HepG2 (cell line): ENCODE data around the gene ARL5B.

Source experiments
- ARNTL ChIP-seq: sonication (generic); formaldehyde crosslinking; IDR thresholded peaks from 2 replicates; pipeline ENCODE4 v1.4.0; 2020; ENCODE audit warnings: mild to moderate bottlenecking, missing genetic modification reagents
- CTCF ChIP-seq: sonication (generic); formaldehyde crosslinking; IDR thresholded peaks from 2 replicates; pipeline ENCODE4 v1.5.0; 2020; ENCODE audit warnings: mild to moderate bottlenecking, missing genetic modification reagents, moderate library complexity
- ELF3 ChIP-seq: IDR thresholded peaks from 2 replicates; pipeline ENCODE4 v1.6.1; 2016; ENCODE audit warnings: missing genetic modification reagents, missing compliant biosample characterization
- EP300 ChIP-seq, 3 experiments: sonication (generic) in 1 of 3; formaldehyde crosslinking in 1 of 3; IDR thresholded peaks; 2 replicates each; pipeline versions ENCODE4 v1.5.1 to v1.6.1; 2011 to 2020; ENCODE audit warnings: low read depth in 2 of 3, low read length in 2 of 3, borderline replicate concordance in 1 of 3, improper control_type of control experiment in 1 of 3, mild to moderate bottlenecking in 1 of 3, missing genetic modification reagents in 1 of 3, moderate library complexity in 1 of 3
- HINFP ChIP-seq: sonication (generic); formaldehyde crosslinking; IDR thresholded peaks from 2 replicates; pipeline ENCODE4 v1.4.0; 2020; ENCODE audit warnings: low read depth, mild to moderate bottlenecking, missing genetic modification reagents
- MBNL3 ChIP-seq: fragments of 250-450 bp; sonication (Bioruptor Pico); conservative IDR thresholded peaks from 2 replicates; pipeline ENCODE4 v1.8.0; 2022; ENCODE audit warnings: mild to moderate bottlenecking, inconsistent platforms
- MTA1 ChIP-seq: sonication (generic); formaldehyde crosslinking; IDR thresholded peaks from 2 replicates; pipeline ENCODE4 v1.4.0; 2020; ENCODE audit warnings: missing genetic modification reagents, mild to moderate bottlenecking, borderline replicate concordance
- TARDBP ChIP-seq: sonication (generic); formaldehyde crosslinking; IDR thresholded peaks from 2 replicates; pipeline ENCODE4 v1.8.0; 2022; ENCODE audit warnings: mild to moderate bottlenecking, missing genetic modification reagents
- TGIF2 ChIP-seq: IDR thresholded peaks from 2 replicates; pipeline ENCODE4 v1.6.1; 2016; ENCODE audit warnings: control low read depth, missing compliant biosample characterization
- THRA ChIP-seq: sonication (generic); formaldehyde crosslinking; IDR thresholded peaks from 2 replicates; pipeline ENCODE4 v1.4.0; 2020; ENCODE audit warnings: missing genetic modification reagents, borderline replicate concordance
- YY1 ChIP-seq: IDR thresholded peaks from 2 replicates; pipeline ENCODE4 v1.6.1; 2011; ENCODE audit warnings: low read length, low read depth, moderate library complexity, mild to moderate bottlenecking; ENCODE audit not compliant: insufficient read depth, insufficient replicate concordance
- ZFX ChIP-seq: sonication (generic); formaldehyde crosslinking; IDR thresholded peaks from 2 replicates; pipeline ENCODE4 v1.4.0; 2020; ENCODE audit warnings: mild to moderate bottlenecking, low read depth, missing genetic modification reagents, moderate library complexity
- ZNF598 ChIP-seq: sonication (generic); formaldehyde crosslinking; IDR thresholded peaks from 2 replicates; pipeline ENCODE4 v1.5.1; 2020; ENCODE audit warnings: mild to moderate bottlenecking, missing genetic modification reagents, borderline replicate concordance
- ZNF704 ChIP-seq: sonication (generic); formaldehyde crosslinking; IDR thresholded peaks from 2 replicates; pipeline ENCODE4 v1.8.1; 2023; ENCODE audit warnings: mild to moderate bottlenecking, inconsistent platforms, moderate library complexity, missing genetic modification reagents, borderline replicate concordance

GRCh38 chr10:18620856-18621255 lies 38.4 kb upstream of the ARL5B start:
- TF ChIP-seq CTCF (CRISPR knock-in tag) (no peak), ELF3 (CRISPR knock-in tag) (no peak), EP300 (IDR thresholded peaks at IDR 0.05; ENCODE audit: low read depth in 2 of 2, low read length in 2 of 2) (no peak), EP300 (CRISPR knock-in tag; IDR thresholded peaks at IDR 0.05; ENCODE audit: borderline replicate concordance) (no peak), ARNTL (CRISPR knock-in tag) (no peak), TGIF2 (no peak), ZNF704 (no peak), TARDBP (CRISPR knock-in tag) (no peak), ZFX (CRISPR knock-in tag) (no peak), MBNL3 (CRISPR knock-in tag) (no peak), MTA1 (no peak), ZNF598 (no peak), HINFP (CRISPR knock-in tag) (no peak), THRA (CRISPR knock-in tag) (no peak), YY1 (no peak)
